ENCODE results near the gene CCDC30. TPM values are rescaled to one million over a fixed set of nuclear protein-coding genes. Genes with fewer than 3 reads are reported as not detected.

The CCDC30 gene
- total RNA-seq, 1 donor from 2014 or later: 1.9 TPM

Other genes with a start within 250 kb of the CCDC30 start
- gene FOXJ3, start 128.1 kb upstream of the CCDC30 start, total RNA-seq: 37.9 TPM
- 7.5 TPM for gene RIMKLA, start 82.5 kb upstream of the CCDC30 start, total RNA-seq
- gene ZMYND12, start 7.3 kb upstream of the CCDC30 start, total RNA-seq: 1.4 TPM
- gene PPCS, start 6.7 kb upstream of the CCDC30 start, total RNA-seq: 36.8 TPM
- 20.1 TPM for gene PPIH, start 195.1 kb downstream of the CCDC30 start, total RNA-seq
- gene YBX1, start 219.1 kb downstream of the CCDC30 start, total RNA-seq: 856 TPM

Data from Right ventricle myocardium inferior (tissue), 1 donor.